HepG2 (cell line): ENCODE results near the gene TAS2R5. TPM values are rescaled to one million over a fixed set of nuclear protein-coding genes. Genes with fewer than 3 reads are reported as not detected.

ENCODE experiments used
- polyA plus RNA-seq, 8 experiments: library from polyadenylated mRNA; depleted of rRNA in 3 of 8; stranded (reverse) in 7 of 8; unstranded in 1 of 8; fragments of >200 nt; fragmentation: Illumina TruSeq in 4 of 8; extraction: Trizol in 4 of 8; gene quantifications; 2 replicates each; pipeline versions ENCODE4 v1.2.1 to v1.2.3, GENCODE V29; 2011 to 2016; ENCODE audit warnings: low read depth in 4 of 8, missing spikeins in 1 of 8, mixed read lengths in 1 of 8; ENCODE audit not compliant: insufficient read depth in 1 of 8
- total RNA-seq, 5 experiments: library from RNA; depleted of rRNA; stranded (reverse); fragments of >200 nt; fragmentation: Illumina TruSeq; extraction: Trizol; gene quantifications; 2 replicates each; pipeline ENCODE4 v1.2.3, GENCODE V29; 2016; ENCODE audit warnings: low read depth in 1 of 5

Gene TAS2R5
- total and polyA plus RNA-seq, 2 of the 13 experiments (the other 11 are each of a cell fraction or from before 2014, with no cell fraction given) = 1.7 to 2.9 TPM

Other genes with a start within 250 kb of the TAS2R5 start
- gene AGK, start 238.8 kb upstream of the TAS2R5 start, total RNA-seq (2016; rRNA removed; fragmentation: Illumina TruSeq; extraction: Trizol) = 30.1 and 35.7 TPM in 2 replicates
- 20.9 and 23.7 TPM in 2 replicates for gene AGK, start 238.8 kb upstream of the TAS2R5 start, polyA plus RNA-seq (2011; rRNA removed)
- gene DENND11, start 88.1 kb upstream of the TAS2R5 start, total RNA-seq (2016; rRNA removed; fragmentation: Illumina TruSeq; extraction: Trizol) = 10.5 and 12.5 TPM in 2 replicates
- gene DENND11, start 88.1 kb upstream of the TAS2R5 start, polyA plus RNA-seq (2011; rRNA removed) = 7.1 and 8.6 TPM in 2 replicates
- not detected in 2 replicates for gene WEE2, start 81.9 kb upstream of the TAS2R5 start, total RNA-seq (2016; rRNA removed; fragmentation: Illumina TruSeq; extraction: Trizol)
- gene WEE2, start 81.9 kb upstream of the TAS2R5 start, polyA plus RNA-seq (2011; rRNA removed) = not detected in 2 replicates
- gene SSBP1, start 51.9 kb upstream of the TAS2R5 start, total RNA-seq (2016; rRNA removed; fragmentation: Illumina TruSeq; extraction: Trizol) = 254 and 363 TPM in 2 replicates
- 52.9 and 64.4 TPM in 2 replicates for gene SSBP1, start 51.9 kb upstream of the TAS2R5 start, polyA plus RNA-seq (2011; rRNA removed)
- gene TAS2R3, start 26.1 kb upstream of the TAS2R5 start, total RNA-seq (2016; rRNA removed; fragmentation: Illumina TruSeq; extraction: Trizol) = 0.55 and 1.1 TPM in 2 replicates
- gene TAS2R3, start 26.1 kb upstream of the TAS2R5 start, polyA plus RNA-seq (2011; rRNA removed) = 0.72 and 0.74 TPM in 2 replicates
- gene TAS2R4, start 13.5 kb upstream of the TAS2R5 start, total RNA-seq (2016; rRNA removed; fragmentation: Illumina TruSeq; extraction: Trizol) = 0.28 and 0.80 TPM in 2 replicates
- gene TAS2R4, start 13.5 kb upstream of the TAS2R5 start, polyA plus RNA-seq (2011; rRNA removed) = 0.69 and 0.71 TPM in 2 replicates
- not detected in 2 replicates for gene PRSS37, start 51.3 kb downstream of the TAS2R5 start, total RNA-seq (2016; rRNA removed; fragmentation: Illumina TruSeq; extraction: Trizol)
- gene PRSS37, start 51.3 kb downstream of the TAS2R5 start, polyA plus RNA-seq (2011; rRNA removed) = not detected in 2 replicates
- gene OR9A4, start 126.2 kb downstream of the TAS2R5 start, total RNA-seq (2016; rRNA removed; fragmentation: Illumina TruSeq; extraction: Trizol) = not detected in 2 replicates
- gene OR9A4, start 126.2 kb downstream of the TAS2R5 start, polyA plus RNA-seq (2011; rRNA removed) = 0.10 TPM in 1 of 2 replicates, not detected in the other
- gene CLEC5A, start 156.8 kb downstream of the TAS2R5 start, total RNA-seq (2016; rRNA removed; fragmentation: Illumina TruSeq; extraction: Trizol) = not detected in 2 replicates
- gene CLEC5A, start 156.8 kb downstream of the TAS2R5 start, polyA plus RNA-seq (2011; rRNA removed) = not detected in 2 replicates
- gene TAS2R38, start 183.6 kb downstream of the TAS2R5 start, total RNA-seq (2016; rRNA removed; fragmentation: Illumina TruSeq; extraction: Trizol) = not detected in 2 replicates
- gene TAS2R38, start 183.6 kb downstream of the TAS2R5 start, polyA plus RNA-seq (2011; rRNA removed) = not detected in 2 replicates
- gene MGAM, start 205.7 kb downstream of the TAS2R5 start, total RNA-seq (2016; rRNA removed; fragmentation: Illumina TruSeq; extraction: Trizol) = 0.03 and 0.20 TPM in 2 replicates
- 0.16 and 0.34 TPM in 2 replicates for gene MGAM, start 205.7 kb downstream of the TAS2R5 start, polyA plus RNA-seq (2011; rRNA removed)